GM12878 (cell line): ENCODE results near the gene IARS2. TPM values are rescaled to one million over a fixed set of nuclear protein-coding genes. Genes with fewer than 3 reads are reported as not detected.

Experiments used
- ATAC-seq: fragments of 200-7000 bp; cut with Tn5 transposase; 3 replicates; pipeline ENCODE4 v1.9.1; 2020; ENCODE audit warnings: mild to moderate bottlenecking, moderate library complexity
- BruUV-seq: library from RNA; stranded (reverse); fragments of 400-500 nt; replicated peaks from 2 replicates; lab custom pipeline; 2021; lab: Mats Ljungman, UMichigan
- CTCF ChIA-PET: fragments of 300-600 bp; sonication (Branson Sonifier 250); formaldehyde crosslinking; extraction: SDS; loops from one replicate; lab custom pipeline; 2021; ENCODE audit warnings: inconsistent platforms; lab: Yijun Ruan, JAX
- POLR2A ChIA-PET: fragments of 350-600 bp; formaldehyde crosslinking; extraction: SDS; loops from one replicate; lab custom pipeline; 2021; ENCODE audit warnings: inconsistent platforms; lab: Charles Lee
- RAD21 ChIA-PET: fragments of 300-600 bp; sonication (Branson Sonifier 250); formaldehyde crosslinking; loops from one replicate; lab custom pipeline; 2023; ENCODE audit warnings: antibody characterized with exemption; ENCODE audit not compliant: unreplicated experiment; lab: Charles Lee
- SMC1A ChIA-PET: fragments of 300-600 bp; sonication (Branson Sonifier 250); formaldehyde crosslinking; loops from one replicate; lab custom pipeline; 2023; ENCODE audit not compliant: unreplicated experiment, uncharacterized antibody; lab: Charles Lee
- DNase-seq: peaks from one replicate; pipeline ENCODE4 v3.0.0-alpha.2; 2011; ENCODE audit warnings: low read depth, low spot score
- FAIRE-seq: peaks from 3 replicates; lab custom pipeline; 2011; peaks lifted over from hg19 to GRCh38; lab: Jason Lieb, UNC
- H2AFZ ChIP-seq: 2 replicates; pipeline ENCODE4 v1.6.0; 2011; ENCODE audit warnings: low read depth, low read length, control low read depth; ENCODE audit not compliant: control insufficient read depth
- H3K27ac ChIP-seq: 2 replicates; pipeline ENCODE4 v1.5.1; 2011; ENCODE audit warnings: control low read depth; ENCODE audit not compliant: control insufficient read depth, insufficient read depth
- H3K27me3 ChIP-seq, 2 experiments: replicated peaks in 1 of 2; 2 replicates each; pipeline versions ENCODE4 v1.6.0 to v1.6.1; 2011; ENCODE audit warnings: low read length in 1 of 2; ENCODE audit not compliant: control insufficient read depth in 2 of 2, insufficient read depth in 2 of 2
- H3K36me3 ChIP-seq, 2 experiments: 2 replicates each; pipeline ENCODE4 v1.5.1; 2011; ENCODE audit warnings: low read length in 1 of 2; ENCODE audit not compliant: control insufficient read depth in 2 of 2, insufficient read depth in 2 of 2
- H3K4me1 ChIP-seq: 2 replicates; pipeline ENCODE4 v1.6.1; 2011; ENCODE audit warnings: mild to moderate bottlenecking, low read length, moderate library complexity, mixed read lengths; ENCODE audit not compliant: control insufficient read depth, insufficient read depth
- H3K4me2 ChIP-seq: 2 replicates; pipeline ENCODE4 v1.6.0; 2011; ENCODE audit warnings: control low read depth; ENCODE audit not compliant: control insufficient read depth, insufficient read depth
- H3K4me3 ChIP-seq: fragments of 200-600 bp; sonication (generic); 2 replicates; pipeline ENCODE4 v1.5.1; 2016
- H3K79me2 ChIP-seq: 2 replicates; pipeline ENCODE4 v1.6.0; 2011; ENCODE audit warnings: low read length; ENCODE audit not compliant: control insufficient read depth, insufficient read depth
- H3K9ac ChIP-seq: 2 replicates; pipeline ENCODE4 v1.8.0; 2011; ENCODE audit warnings: low read length, control low read depth, mixed read lengths; ENCODE audit not compliant: control insufficient read depth, insufficient read depth
- H3K9me3 ChIP-seq: replicated peaks from 3 replicates; pipeline ENCODE4 v1.5.1; 2011; ENCODE audit warnings: mild to moderate bottlenecking, low read length; ENCODE audit not compliant: control insufficient read depth, insufficient read depth
- H4K20me1 ChIP-seq: 2 replicates; pipeline ENCODE4 v1.6.0; 2011; ENCODE audit not compliant: control insufficient read depth, insufficient read depth
- BCL11A ChIP-seq: IDR thresholded peaks from 2 replicates; pipeline ENCODE4 v1.6.1; 2011; ENCODE audit warnings: low read depth, low read length
- CBX3 ChIP-seq: fragments of 200-600 bp; sonication (generic); IDR thresholded peaks from 2 replicates; pipeline ENCODE4 v1.6.1; 2016; ENCODE audit warnings: low read depth, borderline replicate concordance
- DPF2 ChIP-seq: fragments of 450-650 bp; IDR thresholded peaks from 2 replicates; pipeline ENCODE4 v1.6.1; 2017; ENCODE audit warnings: mild to moderate bottlenecking
- HDAC6 ChIP-seq: fragments of 200-600 bp; sonication (generic); IDR thresholded peaks from one replicate; pipeline ENCODE4 v1.8.0; 2017; ENCODE audit warnings: antibody characterized with exemption; ENCODE audit not compliant: unreplicated experiment
- IRF4 ChIP-seq: IDR thresholded peaks from 2 replicates; pipeline ENCODE4 v1.6.1; 2011; ENCODE audit warnings: low read depth, low read length
- SIX5 ChIP-seq: IDR thresholded peaks from 2 replicates; pipeline ENCODE4 v1.6.1; 2011; ENCODE audit warnings: mild to moderate bottlenecking, low read depth, low read length, moderate library complexity; ENCODE audit not compliant: severe bottlenecking
- SMARCA5 ChIP-seq: fragments of 450-650 bp; IDR thresholded peaks from 2 replicates; pipeline ENCODE4 v1.6.1; 2017; ENCODE audit warnings: mild to moderate bottlenecking
- TCF3 ChIP-seq: IDR thresholded peaks from 2 replicates; pipeline ENCODE4 v1.6.1; 2012; ENCODE audit warnings: low read depth, mild to moderate bottlenecking, low read length, borderline replicate concordance; ENCODE audit not compliant: insufficient read depth
- ZBTB33 ChIP-seq: fragments of 450-650 bp; IDR thresholded peaks from 2 replicates; pipeline ENCODE4 v1.6.1; 2017; ENCODE audit warnings: mild to moderate bottlenecking
- ZZZ3 ChIP-seq: IDR thresholded peaks from 2 replicates; pipeline ENCODE4 v1.6.1; 2011; ENCODE audit warnings: low read depth; ENCODE audit not compliant: control insufficient read depth, insufficient read length
- WGBS: methylation state at CpG from one replicate; pipeline ENCODE4 v1.1.6; 2016; ENCODE audit warnings: low lambda C conversion rate; ENCODE audit not compliant: insufficient replicate concordance, insufficient coverage; ENCODE audit errors: missing lambda C conversion rate; 5-methylcytosine and 5-hydroxymethylcytosine counted together
- in situ Hi-C: fragments of 300-500 bp; cut with MboI; formaldehyde crosslinking; loops from 9 replicates; pipeline ENCODE4 v1.14.3; 2018; ENCODE audit warnings: mixed read lengths
- intact Hi-C: fragments of 100-400 bp; cut with micrococcal nuclease; formaldehyde crosslinking; loops from one replicate; pipeline ENCODE4 v1.14.2; 2022; ENCODE audit not compliant: unreplicated experiment
- polyA plus RNA-seq, 11 experiments: library from polyadenylated mRNA; depleted of rRNA in 4 of 11; unstranded in 6 of 11; stranded (reverse) in 5 of 11; fragments of >200 nt; fragmentation: Nextera tagmentation in 4 of 11; fragmentation: Illumina TruSeq in 1 of 11; extraction: Ambion mirVana in 4 of 11; extraction: Trizol in 1 of 11; gene quantifications; 1 replicate in 1 of 11; 2 replicates in 10 of 11; pipeline versions ENCODE4 v1.2.1 to v1.2.3, GENCODE V29; 2011 to 2016; ENCODE audit warnings: inconsistent platforms in 2 of 11, missing spikeins in 2 of 11, low read depth in 1 of 11
- total RNA-seq, 4 experiments: library from RNA; depleted of rRNA in 3 of 4; stranded (reverse); fragments of >200 nt in 3 of 4; fragmentation: Illumina TruSeq in 1 of 4; extraction: Trizol in 1 of 4; gene quantifications; 2 replicates each; pipeline versions ENCODE4 v1.2.1 to v1.2.3, GENCODE V29; 2013 to 2021

Gene IARS2
- total and polyA plus RNA-seq, 10 of the 15 experiments (the other 5 are each of a cell fraction or from before 2014, with no cell fraction given): 23.7 to 100 (median 66.8) TPM

GRCh38 chr1:220164517-220164916 is 70.6 kb downstream of the IARS2 start:
- no peaks in the 10 kb centered on the region for H3K9me3 ChIP-seq
- in situ Hi-C loops: no loop called here
- H3K79me2 ChIP-seq: no peaks in the 10 kb centered on the region
- no TSS peak for BruUV-seq
- H3K36me3 ChIP-seq: peaks cover 3 to 19% of the 10 kb centered on the region in 2 experiments; a peak in 3 of 4 replicates
- H2AFZ ChIP-seq: no peak overlapping the region
- intact Hi-C loops: no loop called here
- H3K27ac ChIP-seq: no peak overlapping the region
- no peak overlapping the region for H3K9ac ChIP-seq
- H3K27me3 ChIP-seq: no peaks in the 10 kb centered on the region
- SMC1A ChIA-PET: interaction anchor here (1.0 kb wide), 1 partner anchor 9 kb away, joined by 3 read pairs; no protein-coding TSS in a partner anchor
- FAIRE-seq: no peak
- CTCF ChIA-PET: interaction anchor here (0.6 to 0.8 kb wide), 2 partner anchors 23 to 141 kb away, joined by 3 read pairs; no protein-coding TSS in a partner anchor
- RAD21 ChIA-PET: interaction anchor here (0.7 kb wide), 1 partner anchor 166 kb away, joined by 3 read pairs; no protein-coding TSS in a partner anchor
- POLR2A ChIA-PET: no interaction called here
- H4K20me1 ChIP-seq: no peaks in the 10 kb centered on the region
- WGBS: 94% methylated on average over 2 of the region's 2 CpGs
- H3K4me1 ChIP-seq: no peaks in the 10 kb centered on the region
- no peak for ATAC-seq
- no peak for DNase-seq
- H3K4me2 ChIP-seq: no peak overlapping the region
- TF ChIP-seq CBX3: no peak
- no peak for TF ChIP-seq TCF3
- no peak for TF ChIP-seq SIX5
- TF ChIP-seq ZZZ3: no peak
- no peak for TF ChIP-seq DPF2
- TF ChIP-seq HDAC6: no peak
- TF ChIP-seq SMARCA5: no peak
- TF ChIP-seq IRF4: no peak
- TF ChIP-seq BCL11A: no peak
- TF ChIP-seq ZBTB33: no peak
- H3K4me3 ChIP-seq: no peak overlapping the region
